Lower lobe of right lung (tissue), 2 donors: ENCODE results near the gene FAM168B. TPM values are rescaled to one million over a fixed set of nuclear protein-coding genes. Genes with fewer than 3 reads are reported as not detected.

Experiments
- ATAC-seq, 2 donors: fragments of 200-7000 bp; cut with Tn5 transposase; one replicate each; pipeline ENCODE4 v1.9.1; 2020 to 2022; ENCODE audit warnings: mild to moderate bottlenecking in 2 of 2, moderate library complexity in 2 of 2
- DNase-seq: peaks from one replicate; pipeline ENCODE4 v3.0.0-alpha.2; 2020
- H3K27ac ChIP-seq: fragments of 200-600 bp; one replicate; pipeline ENCODE4 v1.8.0; 2022
- H3K27me3 ChIP-seq: fragments of 200-600 bp; one replicate; pipeline ENCODE4 v1.8.0; 2022; ENCODE audit warnings: low read depth
- H3K36me3 ChIP-seq: fragments of 200-600 bp; one replicate; pipeline ENCODE4 v1.8.0; 2022; ENCODE audit warnings: mild to moderate bottlenecking
- H3K4me1 ChIP-seq: fragments of 200-600 bp; one replicate; pipeline ENCODE4 v1.8.0; 2022
- H3K4me3 ChIP-seq: fragments of 200-600 bp; one replicate; pipeline ENCODE4 v1.8.0; 2022; ENCODE audit warnings: mild to moderate bottlenecking
- H3K9me3 ChIP-seq: fragments of 200-600 bp; one replicate; pipeline ENCODE4 v1.8.0; 2022
- intact Hi-C: fragments of 100-400 bp; cut with DNase I; formaldehyde crosslinking; loops from one replicate; pipeline ENCODE4 v1.11.0; 2022
- total RNA-seq: library from RNA; stranded (reverse); fragmentation: NEBNext Ultra II Directional; extraction: Animal tissue kit (Norgen Biotek cat#: 25700); gene quantifications from one replicate; pipeline ENCODE4 v1.2.1, GENCODE V29; 2021
- TF ChIP-seq, protein P1 (sequence below): fragments of 200-600 bp; IDR thresholded peaks from one replicate; pipeline ENCODE4 v1.8.0; 2022; ENCODE audit warnings: antibody characterized with exemption, mild to moderate bottlenecking
- donor health status: DM: no; HTN: yes; CAD: no; lungs with severe emphysema.

FAM168B gene
- total RNA-seq, 1 donor from 2014 or later, result 74.1 TPM

DNA sequence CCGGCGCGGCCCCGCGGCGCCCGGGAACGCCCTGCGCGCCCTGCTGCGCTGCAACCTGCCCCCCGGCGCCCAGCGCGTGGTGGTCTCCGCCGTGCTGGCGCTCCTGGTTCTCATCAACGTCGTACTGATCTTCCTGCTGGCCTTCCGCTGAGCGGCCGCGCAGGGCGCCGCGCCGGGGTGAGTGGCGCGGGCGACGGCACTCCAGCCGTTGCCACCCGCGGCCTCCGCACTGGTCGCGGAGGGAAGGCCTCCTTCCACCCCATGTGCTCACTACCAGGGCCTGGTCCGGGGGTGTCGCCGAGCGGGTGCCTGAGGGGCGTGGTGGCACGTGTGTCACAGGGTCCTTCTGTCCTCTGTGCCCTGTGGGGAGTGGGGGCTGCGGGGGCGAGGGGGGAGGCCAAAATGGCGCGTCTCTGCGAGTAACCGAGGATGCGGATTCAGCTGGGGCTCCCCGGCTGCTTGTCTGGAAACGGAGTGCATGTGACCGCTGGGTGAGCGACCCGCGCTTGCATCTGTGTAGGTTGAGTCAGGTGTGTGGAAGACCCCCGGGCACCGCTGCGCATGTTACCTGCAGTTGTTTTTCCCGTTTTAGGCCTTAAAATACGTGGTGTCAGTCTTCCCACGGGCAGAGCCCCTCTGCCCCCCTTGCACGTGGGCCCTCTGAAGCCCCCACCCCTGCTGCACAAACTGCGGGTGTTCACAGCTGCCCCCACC lies 58.0 kb downstream of the FAM168B start:
- Histone ChIP-seq H3K9me3 (no peaks in the 10 kb centered on the region), H3K4me3 (peak overlapping the region; percentile 42), H3K36me3 (no peaks in the 10 kb centered on the region), H3K27ac (no peak overlapping the region), H3K27me3 (peaks cover 28% of the 10 kb centered on the region), H3K4me1 (no peaks in the 10 kb centered on the region)
- intact Hi-C loops, result no loop called here
- DNase-seq, result no peak
- no peak for ATAC-seq
- TF ChIP-seq, protein P1, sequence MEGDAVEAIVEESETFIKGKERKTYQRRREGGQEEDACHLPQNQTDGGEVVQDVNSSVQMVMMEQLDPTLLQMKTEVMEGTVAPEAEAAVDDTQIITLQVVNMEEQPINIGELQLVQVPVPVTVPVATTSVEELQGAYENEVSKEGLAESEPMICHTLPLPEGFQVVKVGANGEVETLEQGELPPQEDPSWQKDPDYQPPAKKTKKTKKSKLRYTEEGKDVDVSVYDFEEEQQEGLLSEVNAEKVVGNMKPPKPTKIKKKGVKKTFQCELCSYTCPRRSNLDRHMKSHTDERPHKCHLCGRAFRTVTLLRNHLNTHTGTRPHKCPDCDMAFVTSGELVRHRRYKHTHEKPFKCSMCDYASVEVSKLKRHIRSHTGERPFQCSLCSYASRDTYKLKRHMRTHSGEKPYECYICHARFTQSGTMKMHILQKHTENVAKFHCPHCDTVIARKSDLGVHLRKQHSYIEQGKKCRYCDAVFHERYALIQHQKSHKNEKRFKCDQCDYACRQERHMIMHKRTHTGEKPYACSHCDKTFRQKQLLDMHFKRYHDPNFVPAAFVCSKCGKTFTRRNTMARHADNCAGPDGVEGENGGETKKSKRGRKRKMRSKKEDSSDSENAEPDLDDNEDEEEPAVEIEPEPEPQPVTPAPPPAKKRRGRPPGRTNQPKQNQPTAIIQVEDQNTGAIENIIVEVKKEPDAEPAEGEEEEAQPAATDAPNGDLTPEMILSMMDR, result no peak

DNA sequence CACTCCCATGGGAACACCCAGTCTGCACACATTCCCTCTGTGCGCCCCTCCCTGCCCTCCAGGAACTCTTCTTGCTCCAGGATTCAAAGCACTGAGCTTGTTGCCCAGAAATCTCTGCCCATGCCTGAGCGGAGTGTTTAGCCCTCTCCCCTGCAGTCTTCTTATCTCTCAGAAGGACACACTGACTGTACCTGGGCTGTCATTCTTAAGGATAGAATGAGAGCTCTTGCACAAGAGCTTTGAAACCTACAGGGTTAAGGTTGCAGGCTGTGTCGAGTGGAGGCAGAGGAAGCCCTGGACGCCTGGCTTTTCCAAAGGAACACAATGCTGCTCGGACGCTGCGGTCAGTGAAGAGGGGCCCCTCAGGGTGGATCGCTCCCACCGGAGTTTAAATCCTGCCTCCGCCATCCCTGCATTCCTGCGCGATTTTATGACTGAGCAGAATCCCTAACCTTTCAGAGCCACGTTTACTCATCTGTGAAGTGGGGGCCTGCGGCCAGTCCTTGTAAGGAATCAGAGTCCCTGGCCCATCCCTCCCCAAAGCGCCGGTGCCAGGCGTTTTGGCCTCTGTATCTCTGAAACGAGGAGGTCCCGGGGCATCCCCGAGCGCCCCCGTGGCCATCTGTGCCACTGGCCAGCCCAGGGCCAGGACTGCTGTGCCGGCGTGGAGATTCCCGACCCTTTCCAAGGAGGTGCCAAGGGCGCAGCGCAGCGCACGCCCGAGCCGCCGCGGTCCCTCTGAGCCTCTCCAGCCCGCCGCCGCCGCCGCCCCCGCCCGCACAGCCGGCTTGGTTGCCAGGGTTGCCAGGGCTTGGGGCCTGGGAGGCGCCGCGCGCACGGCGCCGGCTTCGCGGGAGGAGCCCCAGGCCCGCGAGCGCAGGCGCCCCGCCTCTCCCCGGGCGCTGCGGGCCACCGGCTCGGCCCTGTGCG lies 58.9 kb downstream of the FAM168B start:
- no peak overlapping the region for H3K27ac ChIP-seq
- intact Hi-C loops, result no loop called here
- TF ChIP-seq, protein P1, result no peak
- H3K36me3 ChIP-seq, result no peaks in the 10 kb centered on the region
- peaks cover 24% of the 10 kb centered on the region for H3K27me3 ChIP-seq
- ATAC-seq (peak; percentile 27 to 52), DNase-seq (peak; percentile 38)
- no peaks in the 10 kb centered on the region for H3K4me1 ChIP-seq
- H3K4me3 ChIP-seq, result peak overlapping the region; percentile 37
- H3K9me3 ChIP-seq, result no peaks in the 10 kb centered on the region

DNA sequence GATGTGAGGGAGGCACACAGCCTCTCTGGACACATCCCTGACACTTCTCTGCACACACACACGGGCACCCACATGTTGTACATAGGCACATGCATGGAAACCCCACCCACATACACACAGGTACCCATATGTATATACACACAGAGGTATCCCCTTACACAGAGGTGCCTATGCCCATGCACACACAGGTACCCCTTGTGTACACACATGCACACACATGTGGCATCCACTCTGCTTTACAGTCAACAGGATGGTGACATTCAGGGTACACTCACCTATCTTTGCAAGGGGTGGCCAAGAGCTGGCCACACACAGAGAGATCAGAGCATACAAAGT lies 59.5 kb downstream of the FAM168B start:
- Histone ChIP-seq H3K9me3 (no peaks in the 10 kb centered on the region), H3K27me3 (peaks cover 20% of the 10 kb centered on the region), H3K4me3 (no peak overlapping the region), H3K27ac (no peak overlapping the region), H3K36me3 (no peaks in the 10 kb centered on the region), H3K4me1 (no peaks in the 10 kb centered on the region)
- DNase-seq, result no peak
- peak in 1 of 2 donors; percentile 5 for ATAC-seq
- intact Hi-C loops, result no loop called here
- TF ChIP-seq, protein P1, result no peak

DNA sequence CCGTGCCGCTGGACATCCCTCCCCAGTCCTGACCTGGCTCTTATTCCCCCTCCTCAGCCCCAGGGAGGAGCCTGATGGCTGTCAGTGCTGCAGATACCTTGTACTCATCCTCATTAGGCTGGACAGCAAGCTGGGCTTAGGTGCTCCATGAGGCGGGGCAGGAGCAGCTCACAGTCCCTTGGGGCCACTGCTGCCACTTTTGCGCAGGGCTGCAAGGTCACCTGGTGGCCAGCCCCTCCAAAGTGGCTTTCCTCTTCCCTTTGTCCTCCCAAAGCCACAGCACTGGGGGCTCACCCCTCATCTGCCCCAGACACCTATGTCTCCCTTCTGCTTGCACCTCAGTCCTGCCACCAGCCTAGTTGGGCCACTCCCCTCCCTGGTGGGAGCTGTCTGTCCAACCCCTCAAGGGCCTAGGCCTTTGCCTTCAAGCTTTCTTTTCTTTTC lies 60.8 kb downstream of the FAM168B start:
- ATAC-seq (no peak), DNase-seq (peak; percentile 30)
- Histone ChIP-seq H3K4me3 (no peak overlapping the region), H3K27ac (no peak overlapping the region), H3K4me1 (no peaks in the 10 kb centered on the region), H3K36me3 (no peaks in the 10 kb centered on the region), H3K9me3 (no peaks in the 10 kb centered on the region), H3K27me3 (peaks cover 20% of the 10 kb centered on the region)
- TF ChIP-seq, protein P1, result no peak
- intact Hi-C loops, result no loop called here

DNA sequence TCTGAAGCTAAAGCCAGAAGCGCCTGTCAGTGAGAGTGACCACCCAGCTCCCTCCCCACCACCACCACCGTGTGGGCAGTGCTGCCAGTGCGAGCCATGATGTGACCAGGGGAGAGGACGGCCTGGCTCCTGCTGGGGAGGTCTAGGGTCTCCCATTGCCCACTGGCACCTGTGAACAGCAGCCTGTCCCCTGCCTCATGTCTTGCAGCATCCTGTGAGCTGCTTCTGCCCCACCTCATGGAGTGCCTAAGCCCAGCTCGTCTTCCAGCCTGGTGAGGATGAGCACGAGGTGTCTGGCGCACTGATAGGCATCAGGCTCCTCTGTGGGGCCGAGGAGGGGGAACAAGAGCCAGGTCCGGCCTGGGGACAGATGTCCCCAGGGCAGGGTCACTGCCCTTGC lies 61.4 kb downstream of the FAM168B start:
- intact Hi-C loops, result no loop called here
- TF ChIP-seq, protein P1, result no peak
- peaks cover 19% of the 10 kb centered on the region for H3K27me3 ChIP-seq
- H3K9me3 ChIP-seq, result no peaks in the 10 kb centered on the region
- H3K36me3 ChIP-seq, result no peaks in the 10 kb centered on the region
- DNase-seq (peak; percentile 29), ATAC-seq (no peak)
- peak overlapping the region; percentile 36 for H3K27ac ChIP-seq
- H3K4me1 ChIP-seq, result no peaks in the 10 kb centered on the region
- no peak overlapping the region for H3K4me3 ChIP-seq
